Measurements from ENCODE around the gene PCSK1N.

PCSK1N gene

DNA sequence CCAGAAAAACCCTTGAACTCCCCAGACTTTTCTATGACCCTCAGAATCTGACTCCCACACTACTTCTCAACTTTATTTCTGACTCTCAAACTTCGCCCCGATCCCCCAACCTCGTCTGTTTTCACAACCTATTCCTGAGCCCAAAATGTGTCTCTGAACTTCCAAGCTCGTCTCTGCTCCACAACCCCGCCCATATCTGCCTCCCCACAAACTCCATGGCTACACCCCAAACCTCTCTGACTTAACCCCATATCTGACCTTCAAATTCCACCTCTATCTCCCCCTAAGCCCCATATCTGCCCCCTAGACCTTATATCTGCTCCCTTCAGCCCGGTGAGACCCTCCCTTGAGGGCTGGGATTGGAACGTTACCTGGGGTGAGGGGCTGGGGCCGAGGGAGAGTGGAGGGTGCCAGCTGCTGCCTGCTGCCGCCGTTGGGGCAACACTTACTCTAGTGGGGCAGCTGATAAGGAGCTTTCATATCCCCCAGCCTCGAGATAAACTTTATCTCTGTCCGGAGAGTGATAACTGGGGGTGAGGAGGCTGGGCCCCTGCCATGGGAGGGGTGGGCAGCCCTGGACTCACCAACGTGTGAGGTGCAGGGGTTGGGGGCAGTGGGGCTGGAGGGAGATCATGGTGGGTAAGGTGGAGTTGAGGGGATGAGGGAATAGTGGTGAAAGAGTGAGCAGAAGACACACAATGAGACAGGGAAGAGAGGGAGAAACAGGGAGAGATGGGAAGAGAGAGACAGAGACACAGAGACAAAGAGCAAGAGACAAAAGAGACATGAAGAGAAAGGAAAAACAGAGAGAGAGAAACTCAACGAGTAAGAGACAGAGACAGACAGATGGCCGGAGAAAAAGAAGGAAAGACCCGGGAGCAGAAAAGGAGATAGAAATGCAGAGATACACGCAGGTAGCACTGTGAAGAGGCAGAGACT, 47.6 kb downstream of the PCSK1N start:
- no peak for DNase-seq

DNA sequence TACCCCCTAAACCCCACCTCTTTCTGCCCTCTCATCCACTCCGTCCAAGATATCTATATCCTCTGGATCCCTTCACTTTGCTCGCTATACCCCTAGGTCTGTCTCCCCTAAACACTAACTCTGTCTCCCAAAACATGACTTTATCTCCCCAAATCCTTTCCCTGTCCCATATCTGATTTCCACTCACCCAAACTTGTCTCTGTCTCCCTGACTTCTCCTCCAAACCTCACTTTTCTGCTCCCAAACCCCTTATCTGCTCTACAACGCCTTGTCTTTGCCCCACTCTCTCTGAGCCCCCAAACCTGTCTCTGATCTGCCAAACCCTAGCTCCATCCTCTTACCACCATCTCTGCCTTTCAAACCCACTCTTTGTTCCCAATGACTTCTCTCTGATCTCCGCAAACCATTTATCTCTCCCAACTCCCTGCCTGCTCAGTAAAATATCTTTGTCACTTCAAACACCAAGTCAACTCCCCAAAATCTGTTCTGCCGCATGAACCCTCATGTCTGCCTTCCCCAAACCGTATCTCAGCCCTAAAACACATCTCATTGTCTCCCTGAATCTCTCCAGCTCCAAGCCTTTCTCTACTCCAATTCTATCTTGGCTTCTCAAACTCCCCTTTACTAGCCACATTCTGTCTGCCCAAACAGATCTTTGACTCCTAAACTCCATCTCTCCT, 48.4 kb downstream of the PCSK1N start:
- no peak for DNase-seq

DNA sequence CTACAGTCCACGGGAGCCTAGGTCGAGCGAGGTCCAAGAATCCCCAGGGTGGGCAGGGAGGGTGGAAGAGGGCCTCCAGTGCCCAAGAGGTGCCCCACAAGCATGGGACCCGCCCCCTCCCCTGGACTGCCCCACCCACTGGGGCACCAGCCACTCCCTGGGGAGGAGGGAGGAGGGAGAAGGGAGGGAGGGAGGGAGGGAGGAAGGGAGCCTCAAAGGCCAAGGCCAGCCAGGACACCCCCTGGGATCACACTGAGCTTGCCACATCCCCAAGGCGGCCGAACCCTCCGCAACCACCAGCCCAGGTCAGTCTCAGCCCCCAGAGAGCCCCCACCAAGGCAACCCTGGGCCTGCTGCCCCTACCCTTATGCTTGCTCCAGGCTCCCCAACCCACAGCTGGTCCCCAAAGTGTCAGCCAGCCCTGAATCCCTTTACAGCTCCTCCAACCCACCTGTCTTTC, 49.0 kb downstream of the PCSK1N start, which contains the start of gene GATA1:
TSS of gene GATA1 (plus strand) at position 250 of the 460 bp plus-strand sequence. CDS start 4,520 bp downstream, outside the sequence.
- no peak for DNase-seq

DNA sequence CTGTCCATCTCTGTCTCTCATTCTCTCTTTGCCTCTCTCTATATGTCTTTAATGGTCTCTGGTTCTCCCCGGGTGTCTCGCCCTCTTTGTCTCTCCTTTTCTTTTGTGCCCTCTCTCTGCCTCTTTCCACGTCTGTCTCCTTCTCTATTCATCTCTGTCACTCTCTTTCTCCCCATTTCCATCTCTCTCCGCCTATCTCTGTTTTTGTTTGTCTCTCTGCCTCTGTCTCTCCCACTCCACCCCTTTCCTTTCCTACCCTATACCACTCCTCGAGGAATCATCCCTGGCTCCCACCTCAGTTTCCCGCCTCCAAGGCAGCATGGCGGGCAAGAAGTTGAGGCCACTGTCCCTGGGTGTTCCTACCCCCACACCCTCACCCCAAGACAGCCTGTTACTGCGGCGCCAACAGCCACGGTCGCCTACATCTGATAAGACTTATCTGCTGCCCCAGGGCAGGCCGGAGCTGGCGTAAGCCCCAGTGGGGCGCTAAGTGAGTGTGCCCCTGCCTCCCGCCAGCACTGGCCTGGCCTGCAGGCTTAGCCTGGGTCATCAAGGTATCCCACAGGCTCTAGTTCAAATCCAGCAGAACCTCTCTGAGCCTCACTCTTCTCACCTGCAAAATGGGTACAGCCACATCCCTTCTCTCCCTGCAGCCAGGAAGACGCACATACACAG, 49.7 kb downstream of the PCSK1N start:
- DNase-seq: no peak

DNA sequence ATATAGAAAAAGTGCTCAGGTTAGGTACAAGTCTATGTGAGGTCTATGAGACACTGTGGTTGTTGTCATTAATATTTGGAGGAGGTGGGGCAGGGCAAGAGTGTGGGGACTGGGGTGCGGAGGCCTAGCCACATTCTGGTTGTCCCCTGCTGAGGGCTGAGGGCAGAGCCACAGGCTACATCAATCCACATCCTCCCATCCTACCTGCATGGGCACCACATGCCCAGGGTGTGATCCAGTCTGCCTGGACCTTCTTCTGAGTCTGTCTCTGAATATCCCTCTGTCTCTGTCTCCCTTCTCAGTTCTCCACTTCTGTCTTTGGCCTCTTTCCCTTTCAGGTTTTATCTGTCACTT, 50.2 kb downstream of the PCSK1N start:
- no peak for DNase-seq

DNA sequence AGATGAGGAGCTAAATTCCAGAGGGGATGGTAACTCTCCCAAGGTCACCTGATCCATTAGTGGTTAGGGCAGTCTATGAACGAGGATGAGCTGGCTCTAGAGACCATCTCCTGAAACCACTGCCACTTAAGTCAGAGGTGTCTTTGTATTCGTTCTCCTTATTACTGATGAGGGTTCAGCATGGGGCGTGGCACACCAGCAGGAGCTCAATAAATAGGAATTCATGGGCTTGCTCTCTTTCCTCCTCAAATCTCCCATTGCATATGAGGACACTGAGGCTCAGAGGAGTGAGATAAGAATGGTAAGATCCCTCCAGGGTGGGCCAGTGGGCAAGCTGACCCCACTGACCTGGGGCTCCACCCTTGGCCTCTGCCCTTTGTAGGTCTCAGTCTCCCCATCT, 50.7 kb downstream of the PCSK1N start:
- DNase-seq: no peak

DNA sequence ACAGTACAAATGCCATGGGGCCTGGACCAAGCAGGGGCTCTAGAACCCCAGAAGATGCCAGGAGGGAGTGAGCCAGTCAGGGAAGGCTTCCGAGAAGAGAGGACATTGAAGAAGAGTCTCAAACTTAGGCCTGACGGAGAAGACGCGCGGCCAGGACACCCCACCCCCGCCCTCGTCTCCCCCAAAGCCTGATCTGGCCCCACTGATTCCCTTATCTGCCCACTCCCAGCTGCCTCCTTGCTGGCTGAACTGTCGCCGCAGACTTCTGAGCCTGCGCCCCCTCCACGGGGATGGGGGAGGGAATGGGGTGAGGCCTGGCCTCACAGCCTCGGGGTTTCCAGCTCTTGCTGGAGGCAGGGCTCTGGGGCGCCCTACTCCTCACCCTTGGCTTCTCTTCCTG, 52.6 kb downstream of the PCSK1N start:
- DNase-seq: no peak

DNA sequence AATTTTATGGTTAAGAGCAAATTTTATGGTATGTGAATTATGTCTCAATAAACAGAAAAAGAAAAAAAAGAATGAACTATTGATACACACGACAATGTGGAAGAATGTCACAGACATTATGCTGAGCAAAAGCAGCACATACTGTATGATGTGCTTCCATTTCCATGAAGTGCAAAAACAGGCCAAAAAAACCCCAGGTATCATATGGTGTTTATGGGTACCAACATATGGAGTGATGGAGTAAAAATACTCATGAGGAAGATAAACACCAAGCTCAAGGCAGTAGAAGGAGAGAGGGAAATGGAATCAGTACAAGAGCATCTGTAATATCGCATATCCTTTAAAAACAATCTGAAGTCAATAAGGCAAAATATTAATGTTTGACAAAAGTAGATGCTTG, 53.2 kb downstream of the PCSK1N start:
- no peak for DNase-seq

DNA sequence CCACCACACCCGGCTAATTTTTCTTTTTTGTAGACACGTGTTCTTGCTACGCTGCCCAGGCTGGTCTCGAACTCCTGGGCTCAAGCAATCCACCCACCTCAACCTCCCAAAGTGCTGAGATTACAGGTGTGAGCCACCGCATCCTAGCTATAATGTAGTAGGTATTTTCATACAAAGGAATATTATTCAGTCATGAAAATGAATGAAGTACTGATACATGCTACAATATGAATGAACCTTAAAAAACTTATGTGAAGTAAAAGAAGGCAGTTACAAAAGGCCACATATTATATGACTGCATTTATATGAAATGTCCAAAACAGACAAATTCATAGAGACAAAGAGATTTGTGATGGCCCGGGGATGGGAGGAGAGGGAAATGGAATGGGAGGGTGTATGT, 53.7 kb downstream of the PCSK1N start:
- no peak for DNase-seq

All from NCI-H510A (cell line).